ENCODE data around the gene CPT1B. TPM values are rescaled to one million over a fixed set of nuclear protein-coding genes. Genes with fewer than 3 reads are reported as not detected.

CPT1B gene
- total and polyA plus RNA-seq, 10 of the 15 experiments (the other 5 are each of a cell fraction or from before 2014, with no cell fraction given), result 3.5 to 54.0 (median 21.7) TPM

- no peak for TF ChIP-seq BCLAF1 (IDR thresholded peaks at IDR 0.05)
Observed at GRCh38 chr22:50605002-50605612, 26.9 kb upstream of the CPT1B start (continued).

- SMC1A ChIA-PET (ENCODE audit: uncharacterized antibody, unreplicated experiment), result no interaction called here
- CTCF ChIA-PET, result no interaction called here
- POLR2A ChIA-PET, result no interaction called here
- no peak overlapping the region for H3K4me3 ChIP-seq
- H3K79me2 ChIP-seq (ENCODE audit: control insufficient read depth, insufficient read depth, low read length), result no peaks in the 10 kb centered on the region
- no peak overlapping the region for H3K27ac ChIP-seq (ENCODE audit: control insufficient read depth, insufficient read depth)
- H3K9me3 ChIP-seq (replicated peaks; ENCODE audit: control insufficient read depth, insufficient read depth, low read length), result no peaks in the 10 kb centered on the region
- no peak for DNase-seq (ENCODE audit: low read depth, low spot score)
- FAIRE-seq, result no peak
- no peak overlapping the region for H2AFZ ChIP-seq (ENCODE audit: control insufficient read depth, low read depth, low read length)
- H3K9ac ChIP-seq (ENCODE audit: control insufficient read depth, insufficient read depth, low read length), result no peak overlapping the region
- no peak for ATAC-seq
- WGBS (ENCODE audit: insufficient coverage, insufficient replicate concordance, low lambda C conversion rate, missing lambda C conversion rate), result 73% methylated on average over 84 of the region's 103 CpGs
- H3K27me3 ChIP-seq (replicated peaks in 1 of 2; ENCODE audit: control insufficient read depth in 2 of 2, insufficient read depth in 2 of 2, low read length in 1 of 2), result peaks cover 5 to 6% of the 10 kb centered on the region in 2 experiments; a peak in 3 of 4 replicates
- in situ Hi-C loops (cut with MboI) (no loop called here), intact Hi-C loops (cut with micrococcal nuclease; ENCODE audit: unreplicated experiment) (no loop called here)
- no TSS peak for BruUV-seq (replicated peaks)
- no peak overlapping the region for H3K4me2 ChIP-seq (ENCODE audit: control insufficient read depth, insufficient read depth)
- H3K36me3 ChIP-seq (ENCODE audit: control insufficient read depth in 2 of 2, insufficient read depth in 2 of 2, low read length in 1 of 2), result no peaks in the 10 kb centered on the region
- H4K20me1 ChIP-seq (ENCODE audit: control insufficient read depth, insufficient read depth), result no peaks in the 10 kb centered on the region
- H3K4me1 ChIP-seq (ENCODE audit: control insufficient read depth, insufficient read depth, low read length), result no peaks in the 10 kb centered on the region
- no peak for TF ChIP-seq CHD4 (IDR thresholded peaks at IDR 0.05)
- no peak for TF ChIP-seq MYB (IDR thresholded peaks at IDR 0.05; ENCODE audit: borderline replicate concordance, low read depth, low read length)
- RAD21 ChIA-PET (ENCODE audit: unreplicated experiment), result no interaction called here
Observed at GRCh38 chr22:50604256-50605001, 26.2 kb upstream of the CPT1B start.
